ENCODE measurements around the gene PTPN7. TPM values are rescaled to one million over a fixed set of nuclear protein-coding genes. Genes with fewer than 3 reads are reported as not detected.

The PTPN7 gene
- total RNA-seq, 2 experiments from 2014 or later = 67.5 to 83.1 TPM

DNA sequence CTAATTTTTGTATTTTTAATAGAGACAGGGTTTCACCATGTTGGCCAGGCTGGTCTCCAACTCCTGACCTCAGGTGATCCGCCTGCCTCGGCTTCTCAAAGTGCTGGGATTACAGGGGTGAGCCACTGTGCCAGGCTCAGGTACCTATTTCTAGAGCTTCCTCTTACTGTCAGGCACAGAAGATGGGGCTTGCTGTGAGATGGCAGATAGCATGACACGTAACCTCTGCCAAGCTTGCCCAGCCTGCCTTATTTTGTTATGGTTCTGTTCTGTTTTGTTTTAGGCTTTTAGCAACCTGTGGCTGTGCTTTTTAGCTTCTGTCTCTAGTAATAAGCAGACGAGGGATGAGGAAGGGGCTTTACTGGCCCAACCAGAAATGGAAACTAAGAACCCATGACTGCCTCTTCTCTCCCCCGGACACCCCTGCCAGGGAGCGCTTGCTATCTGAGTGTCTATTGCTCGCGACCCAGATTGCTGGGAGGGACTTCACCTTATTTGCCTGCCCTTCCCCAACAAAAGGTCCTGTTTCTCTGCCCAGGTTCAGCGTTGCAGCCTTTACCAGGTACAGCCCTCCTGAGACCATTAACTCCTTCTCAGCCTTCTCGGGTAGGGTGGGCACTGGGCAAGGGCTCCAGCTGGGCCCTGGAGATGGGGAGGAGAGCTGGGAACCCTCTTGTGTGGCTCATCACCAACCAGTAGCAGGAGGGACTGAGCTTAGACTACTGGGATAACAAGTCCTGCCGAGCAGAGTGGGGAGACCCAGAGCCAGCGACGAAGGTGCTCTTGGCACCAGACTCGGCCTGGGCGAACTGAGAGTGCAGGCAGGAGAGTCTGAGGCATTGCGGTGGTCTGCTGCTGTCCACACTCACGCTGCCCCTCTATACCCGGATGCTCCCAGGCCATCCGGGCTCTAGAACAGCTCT, 19.7 kb upstream of the PTPN7 start:
- H3K9me2 ChIP-seq (ENCODE audit: insufficient read depth, low read length) = no peaks in the 10 kb centered on the region
- H3K36me3 ChIP-seq (ENCODE audit: insufficient read depth, low read length) = no peaks in the 10 kb centered on the region
- no peak overlapping the region for H2AFZ ChIP-seq (ENCODE audit: low read length)
- no peak overlapping the region for H3K27ac ChIP-seq (ENCODE audit: low read depth, low read length, poor library complexity, severe bottlenecking)
- no peaks in the 10 kb centered on the region for H3K4me1 ChIP-seq (ENCODE audit: insufficient read depth, low read length, poor library complexity, severe bottlenecking)
- H3K9me3 ChIP-seq (ENCODE audit: low read length) = no peaks in the 10 kb centered on the region
- no peak for DNase-seq (ENCODE audit: low spot score)
- H3K4me3 ChIP-seq (ENCODE audit: low read depth, low read length, poor library complexity, severe bottlenecking) = no peak overlapping the region
- no peak for TF ChIP-seq EZH2phosphoT487 (IDR thresholded peaks at IDR 0.05; ENCODE audit: borderline replicate concordance, low read depth, low read length)
- TF ChIP-seq, protein P1, sequence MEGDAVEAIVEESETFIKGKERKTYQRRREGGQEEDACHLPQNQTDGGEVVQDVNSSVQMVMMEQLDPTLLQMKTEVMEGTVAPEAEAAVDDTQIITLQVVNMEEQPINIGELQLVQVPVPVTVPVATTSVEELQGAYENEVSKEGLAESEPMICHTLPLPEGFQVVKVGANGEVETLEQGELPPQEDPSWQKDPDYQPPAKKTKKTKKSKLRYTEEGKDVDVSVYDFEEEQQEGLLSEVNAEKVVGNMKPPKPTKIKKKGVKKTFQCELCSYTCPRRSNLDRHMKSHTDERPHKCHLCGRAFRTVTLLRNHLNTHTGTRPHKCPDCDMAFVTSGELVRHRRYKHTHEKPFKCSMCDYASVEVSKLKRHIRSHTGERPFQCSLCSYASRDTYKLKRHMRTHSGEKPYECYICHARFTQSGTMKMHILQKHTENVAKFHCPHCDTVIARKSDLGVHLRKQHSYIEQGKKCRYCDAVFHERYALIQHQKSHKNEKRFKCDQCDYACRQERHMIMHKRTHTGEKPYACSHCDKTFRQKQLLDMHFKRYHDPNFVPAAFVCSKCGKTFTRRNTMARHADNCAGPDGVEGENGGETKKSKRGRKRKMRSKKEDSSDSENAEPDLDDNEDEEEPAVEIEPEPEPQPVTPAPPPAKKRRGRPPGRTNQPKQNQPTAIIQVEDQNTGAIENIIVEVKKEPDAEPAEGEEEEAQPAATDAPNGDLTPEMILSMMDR (conservative IDR thresholded peaks at IDR 0.05; ENCODE audit: low read length) = no peak
- POLR2A ChIA-PET = interaction anchor here (0.6 kb wide), 1 partner anchor 1202 kb away, joined by 3 read pairs; no protein-coding TSS in a partner anchor
- intact Hi-C loops (cut with micrococcal nuclease; ENCODE audit: unreplicated experiment) = loop anchor here (10.0 kb wide), 1 partner anchor 435 kb away; no protein-coding TSS in a partner anchor
- H3K4me2 ChIP-seq (ENCODE audit: low read length) = no peak overlapping the region
- CTCF ChIA-PET (ENCODE audit: unreplicated experiment) = no interaction called here
- no TSS peak for BruUV-seq (replicated peaks)
- no peaks in the 10 kb centered on the region for H4K20me1 ChIP-seq (ENCODE audit: insufficient read depth, low read length)
- H3K79me2 ChIP-seq (ENCODE audit: insufficient read depth, low read depth, low read length) = no peaks in the 10 kb centered on the region

DNA sequence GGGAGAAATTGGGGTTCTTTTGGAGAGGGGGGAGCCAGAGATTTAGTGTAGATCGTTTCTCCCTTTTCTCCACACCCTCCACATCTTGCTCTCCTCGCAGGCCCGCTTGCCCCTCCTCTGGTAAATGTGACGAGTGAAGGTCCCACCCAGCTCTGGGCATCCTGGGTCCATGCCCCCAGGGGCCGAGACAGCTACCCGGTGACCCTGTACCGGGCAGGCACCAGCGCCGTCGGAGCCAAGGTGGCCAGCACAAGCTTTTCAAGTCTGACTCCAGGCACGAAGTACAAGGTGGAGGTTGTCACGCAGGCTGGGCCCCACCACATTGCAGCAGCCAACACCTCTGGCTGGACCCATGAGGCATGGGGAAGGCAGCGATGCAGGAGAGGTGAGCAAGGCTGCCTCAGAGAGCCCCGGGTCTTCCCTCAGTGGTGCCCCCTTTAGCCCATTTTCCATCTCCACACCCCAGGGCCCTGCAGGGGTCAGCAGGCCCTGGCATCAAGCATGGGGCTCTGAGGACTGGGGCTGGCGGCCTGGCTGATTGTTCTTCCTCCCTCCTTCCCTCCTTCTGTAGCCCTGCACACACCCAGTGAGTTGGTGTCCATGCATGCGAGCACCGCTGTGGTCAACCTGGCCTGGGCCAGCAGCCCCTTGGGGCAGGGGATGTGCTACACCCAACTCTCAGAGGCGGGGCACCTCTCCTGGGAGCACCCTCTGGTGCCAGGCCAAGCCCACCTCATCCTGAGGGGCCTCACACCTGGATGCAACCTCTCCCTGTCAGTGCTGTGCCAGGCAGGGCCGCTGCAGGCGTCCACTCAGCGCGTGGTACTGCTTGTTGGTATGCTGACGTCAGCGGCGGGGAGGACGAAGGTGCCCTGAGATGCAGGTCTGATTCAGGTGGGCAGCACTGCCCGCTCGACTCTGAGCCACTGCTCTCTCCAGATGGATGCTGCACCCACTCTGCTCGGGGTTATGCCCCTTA, 16.8 kb upstream of the PTPN7 start:
- Histone ChIP-seq H3K4me3 (ENCODE audit: low read depth, low read length, poor library complexity, severe bottlenecking) (no peak overlapping the region), H3K9me2 (ENCODE audit: insufficient read depth, low read length) (no peaks in the 10 kb centered on the region), H3K79me2 (ENCODE audit: insufficient read depth, low read depth, low read length) (no peaks in the 10 kb centered on the region), H3K4me1 (ENCODE audit: insufficient read depth, low read length, poor library complexity, severe bottlenecking) (no peaks in the 10 kb centered on the region), H3K9me3 (ENCODE audit: low read length) (no peaks in the 10 kb centered on the region), H4K20me1 (ENCODE audit: insufficient read depth, low read length) (no peaks in the 10 kb centered on the region), H3K4me2 (ENCODE audit: low read length) (no peak overlapping the region), H3K36me3 (ENCODE audit: insufficient read depth, low read length) (no peaks in the 10 kb centered on the region), H2AFZ (ENCODE audit: low read length) (no peak overlapping the region), H3K27ac (ENCODE audit: low read depth, low read length, poor library complexity, severe bottlenecking) (no peak overlapping the region)
- no TSS peak for BruUV-seq (replicated peaks)
- DNase-seq (ENCODE audit: low spot score) = no peak
- POLR2A ChIA-PET = no interaction called here
- CTCF ChIA-PET (ENCODE audit: unreplicated experiment) = no interaction called here
- intact Hi-C loops (cut with micrococcal nuclease; ENCODE audit: unreplicated experiment) = no loop called here
- TF ChIP-seq, protein P1 (conservative IDR thresholded peaks at IDR 0.05; ENCODE audit: low read length) = no peak
- TF ChIP-seq EZH2phosphoT487 (IDR thresholded peaks at IDR 0.05; ENCODE audit: borderline replicate concordance, low read depth, low read length) = no peak

All from OCI-LY7 (cell line).